HepG2 (cell line): ENCODE measurements around the gene SLC39A8. TPM values are rescaled to one million over a fixed set of nuclear protein-coding genes. Genes with fewer than 3 reads are reported as not detected.

ENCODE experiments used
- ATAC-seq: fragments of 200-7000 bp; cut with Tn5 transposase; 3 replicates; pipeline ENCODE4 v1.9.1; 2020; ENCODE audit warnings: mild to moderate bottlenecking, moderate library complexity
- BruUV-seq: library from RNA; stranded (reverse); fragments of 400-500 nt; replicated peaks from 2 replicates; lab custom pipeline; 2021; lab: Mats Ljungman, UMichigan
- CTCF ChIA-PET: fragments of 300-600 bp; formaldehyde crosslinking; extraction: SDS; loops from one replicate; lab custom pipeline; 2021; ENCODE audit warnings: low total read pairs, inconsistent platforms, low intra/inter-chr PET ratio; lab: Yijun Ruan, JAX
- POLR2A ChIA-PET: fragments of 350-600 bp; sonication (Branson Sonifier 250); formaldehyde crosslinking; loops from one replicate; lab custom pipeline; 2020; ENCODE audit warnings: antibody characterized with exemption, inconsistent platforms; lab: Yijun Ruan, JAX
- DNase-seq: peaks from one replicate; pipeline ENCODE4 v3.0.0-alpha.2; 2015; ENCODE audit warnings: low spot score
- FAIRE-seq: peaks from 3 replicates; lab custom pipeline; 2011; peaks lifted over from hg19 to GRCh38; lab: Jason Lieb, UNC
- H2AFZ ChIP-seq: one replicate; pipeline ENCODE4 v1.6.1; 2011; ENCODE audit warnings: low read length, inconsistent platforms
- H3K27ac ChIP-seq: fragments of 300-600 bp; 3 replicates; pipeline ENCODE4 v1.8.0; 2011; ENCODE audit warnings: mixed run types, mild to moderate bottlenecking, mixed read lengths, low read length, inconsistent platforms; ENCODE audit not compliant: insufficient read depth; ENCODE audit errors: extremely low read length
- H3K27me3 ChIP-seq, 2 experiments: fragments of 200-600 bp in 1 of 2; 2 replicates in 1 of 2; 3 replicates in 1 of 2; pipeline versions ENCODE4 v1.6.0 to v1.8.0; 2011; ENCODE audit warnings: low read length in 2 of 2, mild to moderate bottlenecking in 2 of 2, moderate library complexity in 2 of 2, inconsistent platforms in 1 of 2; ENCODE audit not compliant: insufficient read depth in 2 of 2, control insufficient read depth in 1 of 2
- H3K36me3 ChIP-seq, 2 experiments: fragments of 200-600 bp in 1 of 2; replicated peaks in 1 of 2; 2 replicates in 1 of 2; 3 replicates in 1 of 2; pipeline versions ENCODE4 v1.5.1 to v1.8.0; 2011; ENCODE audit warnings: low read length in 2 of 2, inconsistent platforms in 1 of 2; ENCODE audit not compliant: insufficient read depth in 2 of 2, control insufficient read depth in 1 of 2
- H3K4me1 ChIP-seq: 2 replicates; pipeline ENCODE4 v1.5.1; 2012; ENCODE audit warnings: low read length, inconsistent platforms; ENCODE audit not compliant: insufficient read depth
- H3K4me2 ChIP-seq: 2 replicates; pipeline ENCODE4 v1.6.0; 2011; ENCODE audit warnings: low read depth, low read length, inconsistent platforms
- H3K4me3 ChIP-seq, 3 experiments: fragments of 200-600 bp in 1 of 3; sonication (generic), shearing (Covaris generic) in 1 of 3; replicated peaks in 1 of 3; 2 replicates each; pipeline ENCODE4 v1.5.1; 2011 to 2016; ENCODE audit warnings: low read length in 3 of 3, inconsistent platforms in 2 of 3, low read depth in 2 of 3, mild to moderate bottlenecking in 2 of 3, control low read depth in 1 of 3, mixed read lengths in 1 of 3; ENCODE audit not compliant: insufficient read depth in 1 of 3
- H3K79me2 ChIP-seq: one replicate; pipeline ENCODE4 v1.6.1; 2011; ENCODE audit warnings: low read length, inconsistent platforms; ENCODE audit not compliant: insufficient read depth
- H3K9ac ChIP-seq: 2 replicates; pipeline ENCODE4 v1.6.0; 2011; ENCODE audit warnings: mild to moderate bottlenecking, low read depth, low read length, inconsistent platforms; ENCODE audit not compliant: insufficient read depth
- H3K9me3 ChIP-seq: 2 replicates; pipeline ENCODE4 v1.5.1; 2012; ENCODE audit warnings: mild to moderate bottlenecking, low read length
- H4K20me1 ChIP-seq: 2 replicates; pipeline ENCODE4 v1.6.0; 2011; ENCODE audit warnings: inconsistent platforms, mild to moderate bottlenecking, low read length, moderate library complexity; ENCODE audit not compliant: insufficient read depth
- ATRX ChIP-seq: sonication (generic); formaldehyde crosslinking; IDR thresholded peaks from 2 replicates; pipeline ENCODE4 v1.4.0; 2020; ENCODE audit warnings: missing genetic modification reagents, borderline replicate concordance
- CBX2 ChIP-seq, 2 experiments: fragments of 200-600 bp in 1 of 2; sonication (generic); formaldehyde crosslinking in 1 of 2; IDR thresholded peaks; 2 replicates each; pipeline versions ENCODE4 v1.7.0 to v1.8.1; 2018 to 2022; ENCODE audit warnings: low read depth in 2 of 2, low read length in 1 of 2, mild to moderate bottlenecking in 1 of 2, missing genetic modification reagents in 1 of 2
- GPBP1L1 ChIP-seq: sonication (generic); formaldehyde crosslinking; IDR thresholded peaks from 2 replicates; pipeline ENCODE4 v1.5.0; 2020; ENCODE audit warnings: mild to moderate bottlenecking, missing genetic modification reagents
- LCORL ChIP-seq, 2 experiments: fragments of 450-650 bp in 1 of 2; sonication (generic) in 1 of 2; formaldehyde crosslinking in 1 of 2; IDR thresholded peaks; 2 replicates each; pipeline versions ENCODE4 v1.5.0 to v1.6.1; 2017 to 2020; ENCODE audit warnings: antibody characterized with exemption in 1 of 2, missing genetic modification reagents in 1 of 2
- NFYC ChIP-seq: IDR thresholded peaks from 2 replicates; pipeline ENCODE4 v1.6.1; 2016; ENCODE audit warnings: missing genetic modification reagents, missing compliant biosample characterization
- NKX3-1 ChIP-seq: sonication (generic); formaldehyde crosslinking; IDR thresholded peaks from 2 replicates; pipeline ENCODE4 v1.5.0; 2020; ENCODE audit warnings: missing genetic modification reagents
- PHF5A ChIP-seq: IDR thresholded peaks from one replicate; pipeline ENCODE4 v1.6.1; 2018; ENCODE audit warnings: low read depth, missing genetic modification reagents; ENCODE audit not compliant: unreplicated experiment
- RAD21 ChIP-seq: fragments of 450-650 bp; formaldehyde crosslinking; IDR thresholded peaks from 2 replicates; pipeline ENCODE4 v1.5.0; 2020; ENCODE audit warnings: mild to moderate bottlenecking
- SPEN ChIP-seq: sonication (generic); formaldehyde crosslinking; IDR thresholded peaks from 2 replicates; pipeline ENCODE4 v1.5.1; 2020; ENCODE audit warnings: low read depth, mild to moderate bottlenecking, missing genetic modification reagents
- XRCC5 ChIP-seq: fragments of 200-400 bp; formaldehyde crosslinking; optimal IDR thresholded peaks from 2 replicates; pipeline ENCODE3; 2017; ENCODE audit warnings: mild to moderate bottlenecking, low read length
- ZNF296 ChIP-seq: sonication (generic); formaldehyde crosslinking; conservative IDR thresholded peaks from 2 replicates; pipeline ENCODE4 v1.5.0; 2020; ENCODE audit warnings: mild to moderate bottlenecking, missing genetic modification reagents
- ZNF329 ChIP-seq: sonication (generic); formaldehyde crosslinking; IDR thresholded peaks from 2 replicates; pipeline ENCODE4 v1.9.0; 2021; ENCODE audit warnings: low read depth, mild to moderate bottlenecking, missing genetic modification reagents
- ZSCAN12 ChIP-seq: sonication (generic); formaldehyde crosslinking; IDR thresholded peaks from 2 replicates; pipeline ENCODE4 v1.9.0; 2021; ENCODE audit warnings: mild to moderate bottlenecking, missing genetic modification reagents
- WGBS: methylation state at CpG from one replicate; pipeline ENCODE4 v1.1.6; 2017; ENCODE audit warnings: low lambda C conversion rate; 5-methylcytosine and 5-hydroxymethylcytosine counted together
- in situ Hi-C: cut with HindIII; loops from 2 replicates; pipeline ENCODE4 v1.10.0; 2017; ENCODE audit warnings: low pct_unique_long_range_greater_than_20kb; ENCODE audit not compliant: extremely low pct_ligation_motif_present
- intact Hi-C: fragments of 100-400 bp; cut with micrococcal nuclease; formaldehyde crosslinking; loops from one replicate; pipeline ENCODE4 v1.10.0; 2022; ENCODE audit not compliant: unreplicated experiment
- polyA plus RNA-seq, 8 experiments: library from polyadenylated mRNA; depleted of rRNA in 3 of 8; stranded (reverse) in 7 of 8; unstranded in 1 of 8; fragments of >200 nt; fragmentation: Illumina TruSeq in 4 of 8; extraction: Trizol in 4 of 8; gene quantifications; 2 replicates each; pipeline versions ENCODE4 v1.2.1 to v1.2.3, GENCODE V29; 2011 to 2016; ENCODE audit warnings: low read depth in 4 of 8, missing spikeins in 1 of 8, mixed read lengths in 1 of 8; ENCODE audit not compliant: insufficient read depth in 1 of 8
- total RNA-seq, 5 experiments: library from RNA; depleted of rRNA; stranded (reverse); fragments of >200 nt; fragmentation: Illumina TruSeq; extraction: Trizol; gene quantifications; 2 replicates each; pipeline ENCODE4 v1.2.3, GENCODE V29; 2016; ENCODE audit warnings: low read depth in 1 of 5

Gene SLC39A8
- total and polyA plus RNA-seq, 2 of the 13 experiments (the other 11 are each of a cell fraction or from before 2014, with no cell fraction given) = 0.22 to 0.38 TPM

DNA sequence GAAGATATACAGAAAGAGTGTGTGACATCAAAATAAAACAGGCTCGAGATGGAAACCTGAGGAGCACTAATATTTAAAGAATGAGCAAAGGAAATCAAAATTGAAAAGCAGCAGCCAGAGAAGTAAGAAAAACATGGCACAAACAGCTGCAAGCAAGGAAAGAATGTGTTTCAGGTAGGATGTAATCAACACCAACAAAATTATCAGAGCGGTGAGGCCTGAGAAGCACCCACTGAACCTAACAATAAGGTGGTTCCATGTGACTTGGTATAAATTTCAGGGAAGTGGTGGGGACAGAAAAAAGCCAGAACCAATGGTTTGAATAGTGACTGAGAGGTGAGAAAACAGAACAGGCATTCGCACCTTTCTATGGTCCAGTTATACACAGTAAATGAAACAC lies 11.5 kb downstream of the SLC39A8 start (continued):
- TF ChIP-seq ZNF329 (CRISPR knock-in tag) = no peak
- TF ChIP-seq RAD21 (CRISPR knock-in tag) = no peak
- TF ChIP-seq GPBP1L1 (CRISPR knock-in tag) = no peak
- TF ChIP-seq ZNF296 (CRISPR knock-in tag) = no peak
- no peak for TF ChIP-seq ZSCAN12
- no peak for TF ChIP-seq ATRX (CRISPR knock-in tag)
- no peak for TF ChIP-seq XRCC5

GRCh38 chr4:102328045-102328444 lies 17.2 kb downstream of the SLC39A8 start:
- TF ChIP-seq NKX3-1 = no peak
- no peak for TF ChIP-seq SPEN (CRISPR knock-in tag)
- no peak for TF ChIP-seq CBX2 (IDR thresholded peaks at IDR 0.05; ENCODE audit: low read depth, low read length)
- no peak for TF ChIP-seq CBX2 (CRISPR knock-in tag; IDR thresholded peaks at IDR 0.05; ENCODE audit: low read depth)
- TF ChIP-seq NFYC (CRISPR knock-in tag) = no peak
- TF ChIP-seq LCORL (IDR thresholded peaks at IDR 0.05) = no peak
- TF ChIP-seq LCORL (CRISPR knock-in tag; IDR thresholded peaks at IDR 0.05) = no peak
- no peak for TF ChIP-seq PHF5A
- Histone ChIP-seq H3K9ac (no peak overlapping the region), H3K79me2 (no peaks in the 10 kb centered on the region), H3K36me3 (no peaks in the 10 kb centered on the region), H3K27me3 (no peaks in the 10 kb centered on the region), H2AFZ (no peak overlapping the region), H3K9me3 (no peaks in the 10 kb centered on the region), H4K20me1 (no peaks in the 10 kb centered on the region), H3K4me1 (no peaks in the 10 kb centered on the region), H3K27ac (no peak overlapping the region), H3K4me2 (no peak overlapping the region), H3K4me3 (no peak overlapping the region)
- POLR2A ChIA-PET = no interaction called here
- in situ Hi-C loops = no loop called here
- intact Hi-C loops = no loop called here
- DNase-seq (no peak), FAIRE-seq (no peak), ATAC-seq (no peak)
- CTCF ChIA-PET = no interaction called here
- WGBS = 91% methylated on average over 1 of the region's 1 CpG
- no TSS peak for BruUV-seq
